Heart left ventricle (tissue), 16 donors: Measurements from ENCODE around the gene SLC29A2. TPM values are rescaled to one million over a fixed set of nuclear protein-coding genes. Genes with fewer than 3 reads are reported as not detected.

Experiments
- ATAC-seq, 4 donors: fragments of 200-7000 bp; cut with Tn5 transposase; one replicate each; pipeline ENCODE4 v1.9.1; 2020 to 2022; ENCODE audit warnings: moderate library complexity in 4 of 4, mild to moderate bottlenecking in 3 of 4, moderate number of reproducible peaks in 1 of 4
- DNase-seq, 5 donors: peaks; one replicate each; pipeline ENCODE4 v3.0.0-alpha.2; 2020
- H3K27ac ChIP-seq, 12 donors: fragments of 200-600 bp; sonication (generic) in 4 of 12; one replicate each; pipeline versions ENCODE4 v1.5.0 to v1.8.0; 2016 to 2022; ENCODE audit warnings: mild to moderate bottlenecking in 2 of 12
- H3K27me3 ChIP-seq, 9 donors: fragments of 200-600 bp; sonication (generic) in 2 of 9; one replicate each; pipeline versions ENCODE4 v1.5.1 to v1.8.0; 2016 to 2022; ENCODE audit warnings: mild to moderate bottlenecking in 3 of 9
- H3K36me3 ChIP-seq, 9 donors: fragments of 200-600 bp; sonication (generic) in 2 of 9; one replicate each; pipeline versions ENCODE4 v1.5.0 to v1.8.0; 2018 to 2022; ENCODE audit warnings: mild to moderate bottlenecking in 2 of 9
- H3K4me1 ChIP-seq, 12 donors: fragments of 200-600 bp; sonication (generic) in 4 of 12; one replicate each; pipeline versions ENCODE4 v1.5.0 to v1.8.0; 2016 to 2022; ENCODE audit warnings: mild to moderate bottlenecking in 3 of 12
- H3K4me3 ChIP-seq, 12 donors: fragments of 200-600 bp; sonication (generic) in 4 of 12; one replicate each; pipeline versions ENCODE4 v1.5.0 to v1.8.0; 2017 to 2022; ENCODE audit warnings: mild to moderate bottlenecking in 9 of 12, moderate library complexity in 4 of 12
- H3K9me3 ChIP-seq, 12 donors: fragments of 200-600 bp; sonication (generic) in 4 of 12; one replicate each; pipeline versions ENCODE4 v1.5.0 to v1.8.0; 2016 to 2022; ENCODE audit warnings: mild to moderate bottlenecking in 1 of 12
- CTCF ChIP-seq, 12 donors: fragments of 200-600 bp; sonication (generic) in 4 of 12; IDR thresholded peaks; one replicate each; pipeline versions ENCODE4 v1.5.0 to v1.8.0; 2018 to 2022; ENCODE audit warnings: antibody characterized with exemption in 12 of 12, mild to moderate bottlenecking in 5 of 12
- POLR2A ChIP-seq, 2 donors: fragments of 450-650 bp; IDR thresholded peaks; one replicate each; pipeline ENCODE4 v1.6.1; 2017; ENCODE audit warnings: antibody characterized with exemption in 2 of 2, mild to moderate bottlenecking in 2 of 2, moderate library complexity in 2 of 2
- WGBS, 4 donors: extraction: QIAGEN DNeasy Blood & Tissue Kit in 2 of 4; methylation state at CpG; one replicate each; pipeline versions ENCODE4 v1.1.5 to v1.1.7; 2013 to 2018; 5-methylcytosine and 5-hydroxymethylcytosine counted together
- intact Hi-C, 10 donors: fragments of 100-400 bp; cut with DNase I; formaldehyde crosslinking; loops; one replicate each; pipeline versions ENCODE4 v1.11.1 to v1.14.2; 2022
- polyA plus RNA-seq, 2 donors: library from polyadenylated mRNA; stranded (reverse); fragments of 200-250 nt; gene quantifications; one replicate each; pipeline ENCODE4 v1.2.3, GENCODE V29; 2013
- total RNA-seq, 9 donors: library from RNA; depleted of rRNA in 2 of 9; stranded (reverse); fragments of >200 nt in 2 of 9; fragmentation: NEBNext Ultra II Directional in 3 of 9; extraction: Animal tissue kit (Norgen Biotek cat#: 25700) in 3 of 9; gene quantifications; one replicate each; pipeline versions ENCODE4 v1.1.0 to v1.2.4, GENCODE V29; 2016 to 2023
- donor health status: ischemic (EF 13 %, LVEDD 7.1; RV severe dilation, severe dysfunction).
- donor health status: healthy with polysubstance abuse.
- donor health status: DM: no; HTN: yes; CAD: no.
- donor health status: DM: no; HTN: no; CAD: no.
- donor health status: ischemic (EF 25% LVEDD 6.9; RV normal size, moderate dysfunction).
- donor health status: ischemic (EF 25% LVEDD 5.7; RV mildly dilated, moderate dysfunction).
- donor health status: healthy.
- donor health status: DM: yes; HTN: yes; CAD: no.
- donor health status: ischemic (EF 35%, LVEDD 5.7; RV mildly dilated, moderate dysfunction).
- donor health status: nonischemic (EF 11% LVEDD 7.7; RV severe dilation, severe dysfunction).
- donor health status: DM: yes; HTN: yes; CAD: no.
- donor health status: PGD.
- donor health status: ischemic (EF 29% LVEDD 5.4; RV normal size, mild dysfunction).
- donor health status: nonischemic (EF 23%, LVEDD 6.1; RV moderate dilation, normal function).

SLC29A2 gene
- total and polyA plus RNA-seq, 11 donors: 6.8 to 30.9 (median 13.1) TPM

- Histone ChIP-seq H3K9me3 (no peaks in the 10 kb centered on the region), H3K4me1 (peaks cover 0 to 53% (median 25%) of the 10 kb centered on the region in 12 donors), H3K27ac (peak overlapping the region in 3 of 12 donors; percentile 35 to 72 (median 68)), H3K4me3 (no peak overlapping the region), H3K27me3 (peaks cover 0 to 29% (median 3%) of the 10 kb centered on the region in 9 donors), H3K36me3 (no peaks in the 10 kb centered on the region)
- ATAC-seq: peak; percentile 94 to 98 (median 94)
- WGBS, 4 donors: 4 to 9% (median 6%) methylated on average over 16 of the region's 16 CpGs
- peak; percentile 78 to 91 (median 83) for DNase-seq
- intact Hi-C loops: loop anchor here in 1 of 10 donors (10.0 kb wide), 1 partner anchor 416 kb away; no protein-coding TSS in a partner anchor
- TF ChIP-seq POLR2A (IDR thresholded peaks at IDR 0.05) (no peak), CTCF (IDR thresholded peaks at IDR 0.05) (peak in 7 of 12 donors; percentile 39 to 58 (median 40))
Measured at GRCh38 chr11:66418168-66418985, 46.8 kb upstream of the SLC29A2 start.

GRCh38 chr11:66417000-66417399 is 45.4 kb upstream of the SLC29A2 start:
- ATAC-seq (no peak), DNase-seq (no peak)
- TF ChIP-seq CTCF (IDR thresholded peaks at IDR 0.05): no peak
- TF ChIP-seq POLR2A (IDR thresholded peaks at IDR 0.05): no peak
- Histone ChIP-seq H3K27ac (no peak overlapping the region), H3K27me3 (peaks cover 0 to 29% (median 3%) of the 10 kb centered on the region in 9 donors), H3K9me3 (no peaks in the 10 kb centered on the region), H3K4me3 (no peak overlapping the region), H3K36me3 (no peaks in the 10 kb centered on the region), H3K4me1 (peaks cover 0 to 53% (median 25%) of the 10 kb centered on the region in 12 donors)
- WGBS, 4 donors: 72 to 79% (median 78%) methylated on average over 11 of the region's 11 CpGs
- intact Hi-C loops: loop anchor here in 1 of 10 donors (10.0 kb wide), 1 partner anchor 418 kb away; no protein-coding TSS in a partner anchor

GRCh38 chr11:66415423-66415822 is 43.9 kb upstream of the SLC29A2 start:
- Histone ChIP-seq H3K4me1 (peaks cover 0 to 42% (median 15%) of the 10 kb centered on the region in 12 donors), H3K4me3 (no peak overlapping the region), H3K27ac (no peak overlapping the region), H3K36me3 (no peaks in the 10 kb centered on the region), H3K9me3 (no peaks in the 10 kb centered on the region), H3K27me3 (peaks cover 0 to 23% (median 3%) of the 10 kb centered on the region in 9 donors)
- intact Hi-C loops: loop anchor here in 1 of 10 donors (10.0 kb wide), 1 partner anchor 419 kb away; no protein-coding TSS in a partner anchor
- ATAC-seq: no peak
- TF ChIP-seq CTCF (IDR thresholded peaks at IDR 0.05): no peak
- TF ChIP-seq POLR2A (IDR thresholded peaks at IDR 0.05): no peak
- 53 to 70% (median 59%) methylated on average over 2 of the region's 2 CpGs for WGBS, 4 donors
- no peak for DNase-seq
